ENCODE measurements around the gene FGF22. TPM values are rescaled to one million over a fixed set of nuclear protein-coding genes. Genes with fewer than 3 reads are reported as not detected.

FGF22 gene
- total and polyA plus RNA-seq, 3 experiments from 2014 or later: 0.20 to 0.22 TPM; not detected in 1

- Mint-ChIP-seq H3K36me3 (no peaks in the 10 kb centered on the region), H3K4me3 (no peak overlapping the region), H3K4me1 (peaks cover 0 to 7% (median 0%) of the 10 kb centered on the region in 3 donors), H3K27ac (no peak overlapping the region), H3K27me3 (peaks cover 2 to 3% of the 10 kb centered on the region in 2 donors), H3K9me3 (no peaks in the 10 kb centered on the region)
- Histone ChIP-seq H3K4me1 (ENCODE audit: insufficient read depth, low read length) (no peaks in the 10 kb centered on the region), H3K4me3 (ENCODE audit: low read length) (no peak overlapping the region), H3K27me3 (ENCODE audit: insufficient read depth, low read length, poor library complexity, severe bottlenecking) (no peaks in the 10 kb centered on the region), H3K9me3 (ENCODE audit: low read length) (no peaks in the 10 kb centered on the region), H3K27ac (ENCODE audit: low read depth, low read length) (no peak overlapping the region), H3K36me3 (ENCODE audit: insufficient read depth, low read length) (no peaks in the 10 kb centered on the region)
- ChIA-PET POLR2A (no interaction called here), CTCF (no interaction called here)
- DNase-seq: no peak
Observed at GRCh38 chr19:690203-690602, 50.5 kb downstream of the FGF22 start.

Other genes starting within 250 kb of the FGF22 start
- gene C2CD4C, start 230.7 kb upstream of the FGF22 start, total RNA-seq: not detected
- not detected for gene C2CD4C, start 230.7 kb upstream of the FGF22 start, polyA plus RNA-seq
- under 1 TPM; 0.11 to 0.13 TPM for gene SHC2, start 178.8 kb upstream of the FGF22 start, total RNA-seq
- gene SHC2, start 178.8 kb upstream of the FGF22 start, polyA plus RNA-seq: not detected
- under 1 TPM; 0.33 to 0.44 TPM for gene MADCAM1, start 143.4 kb upstream of the FGF22 start, total RNA-seq
- 0.12 TPM for gene MADCAM1, start 143.4 kb upstream of the FGF22 start, polyA plus RNA-seq
- gene TPGS1, start 132.4 kb upstream of the FGF22 start, total RNA-seq: 10 to 100 TPM; 18.6 to 20.0 TPM
- 50.3 TPM for gene TPGS1, start 132.4 kb upstream of the FGF22 start, polyA plus RNA-seq
- 10 to 100 TPM; 56.9 to 57.8 TPM for gene CDC34, start 108.1 kb upstream of the FGF22 start, total RNA-seq
- 46.9 TPM for gene CDC34, start 108.1 kb upstream of the FGF22 start, polyA plus RNA-seq
- 10 to 100 TPM; 48.8 to 50.5 TPM for gene GZMM, start 95.8 kb upstream of the FGF22 start, total RNA-seq
- 327 TPM for gene GZMM, start 95.8 kb upstream of the FGF22 start, polyA plus RNA-seq
- gene BSG, start 67.3 kb upstream of the FGF22 start, total RNA-seq: 100 to 1,000 TPM; 250 to 262 TPM
- 436 TPM for gene BSG, start 67.3 kb upstream of the FGF22 start, polyA plus RNA-seq
- gene HCN2, start 50.0 kb upstream of the FGF22 start, total RNA-seq: under 1 TPM; 0.42 to 0.48 TPM
- gene HCN2, start 50.0 kb upstream of the FGF22 start, polyA plus RNA-seq: not detected
- 10 to 100 TPM; 75.2 to 77.3 TPM for gene POLRMT, start 6.3 kb upstream of the FGF22 start, total RNA-seq
- gene POLRMT, start 6.3 kb upstream of the FGF22 start, polyA plus RNA-seq: 58.8 TPM
- 10 to 100 TPM; 89.6 to 95.5 TPM for gene RNF126, start 23.3 kb downstream of the FGF22 start, total RNA-seq
- 100.0 TPM for gene RNF126, start 23.3 kb downstream of the FGF22 start, polyA plus RNA-seq
- gene FSTL3, start 36.5 kb downstream of the FGF22 start, total RNA-seq: 1 to 10 TPM; 7.7 to 8.0 TPM
- gene FSTL3, start 36.5 kb downstream of the FGF22 start, polyA plus RNA-seq: 0.81 TPM
- gene PRSS57, start 55.6 kb downstream of the FGF22 start, total RNA-seq: not detected
- gene PRSS57, start 55.6 kb downstream of the FGF22 start, polyA plus RNA-seq: not detected
- gene PALM, start 69.1 kb downstream of the FGF22 start, total RNA-seq: not detected
- not detected for gene PALM, start 69.1 kb downstream of the FGF22 start, polyA plus RNA-seq
- not detected for gene MISP, start 111.2 kb downstream of the FGF22 start, total RNA-seq
- gene MISP, start 111.2 kb downstream of the FGF22 start, polyA plus RNA-seq: not detected
- 100 to 1,000 TPM; 969 to 978 TPM for gene PTBP1, start 157.6 kb downstream of the FGF22 start, total RNA-seq
- 177 TPM for gene PTBP1, start 157.6 kb downstream of the FGF22 start, polyA plus RNA-seq
- not detected for gene PLPPR3, start 182.1 kb downstream of the FGF22 start, total RNA-seq
- gene PLPPR3, start 182.1 kb downstream of the FGF22 start, polyA plus RNA-seq: not detected
- gene AZU1, start 188.0 kb downstream of the FGF22 start, total RNA-seq: not detected
- not detected for gene AZU1, start 188.0 kb downstream of the FGF22 start, polyA plus RNA-seq
- not detected for gene PRTN3, start 201.1 kb downstream of the FGF22 start, total RNA-seq
- gene PRTN3, start 201.1 kb downstream of the FGF22 start, polyA plus RNA-seq: not detected
- gene ELANE, start 212.4 kb downstream of the FGF22 start, total RNA-seq: not detected
- not detected for gene ELANE, start 212.4 kb downstream of the FGF22 start, polyA plus RNA-seq
- gene CFD, start 219.8 kb downstream of the FGF22 start, total RNA-seq: 1 to 10 TPM in 1 of 2 experiments, under 1 TPM in 1; 0.89 to 1.5 TPM
- 6.9 TPM for gene CFD, start 219.8 kb downstream of the FGF22 start, polyA plus RNA-seq

Data from CD8-positive, alpha-beta memory T cell (primary cell).